HEK293 (cell line): Measurements from ENCODE around the gene GALNT6.
A peak's percentile ranks its signal among the peaks of the same experiment; 100 is the strongest.

Experiments used
- HOXA7 ChIP-seq: sonication (generic); formaldehyde crosslinking; IDR thresholded peaks from 2 replicates; pipeline ENCODE4 v1.8.1; 2022; ENCODE audit warnings: missing genetic modification reagents, borderline replicate concordance
- TCF7L2 ChIP-seq: IDR thresholded peaks from 2 replicates; pipeline ENCODE4 v1.6.1; 2011; ENCODE audit warnings: low read depth, mild to moderate bottlenecking, inconsistent platforms, low read length, moderate library complexity, borderline replicate concordance
- TSHZ1 ChIP-seq: fragments of 450-650 bp; formaldehyde crosslinking; IDR thresholded peaks from 2 replicates; pipeline ENCODE4 v1.5.1; 2016; ENCODE audit warnings: missing biosample characterization, missing genetic modification characterization, borderline replicate concordance
- WT1 ChIP-seq: fragments of 450-650 bp; formaldehyde crosslinking; IDR thresholded peaks from 2 replicates; pipeline ENCODE4 v1.5.1; 2016; ENCODE audit warnings: missing biosample characterization, missing genetic modification characterization
- ZBTB10 ChIP-seq: fragments of 450-650 bp; formaldehyde crosslinking; IDR thresholded peaks from 2 replicates; pipeline ENCODE4 v1.5.1; 2016; ENCODE audit warnings: missing biosample characterization, missing genetic modification characterization
- ZBTB49 ChIP-seq: fragments of 450-650 bp; formaldehyde crosslinking; IDR thresholded peaks from 2 replicates; pipeline ENCODE4 v1.5.1; 2016; ENCODE audit warnings: missing biosample characterization, missing genetic modification characterization, low read depth
- ZFHX2 ChIP-seq: fragments of 450-650 bp; formaldehyde crosslinking; conservative IDR thresholded peaks from 2 replicates; pipeline ENCODE4 v1.5.1; 2016; ENCODE audit warnings: missing biosample characterization, missing genetic modification characterization
- ZNF121 ChIP-seq: fragments of 450-650 bp; formaldehyde crosslinking; IDR thresholded peaks from 2 replicates; pipeline ENCODE4 v1.5.1; 2016; ENCODE audit warnings: missing biosample characterization, missing genetic modification characterization
- ZNF211 ChIP-seq: fragments of 450-650 bp; formaldehyde crosslinking; IDR thresholded peaks from 2 replicates; pipeline ENCODE4 v1.5.1; 2016; ENCODE audit warnings: low read depth, missing biosample characterization, missing genetic modification characterization
- ZNF223 ChIP-seq: fragments of 450-650 bp; formaldehyde crosslinking; IDR thresholded peaks from 2 replicates; pipeline ENCODE4 v1.5.1; 2016; ENCODE audit warnings: missing biosample characterization, missing genetic modification characterization
- ZNF391 ChIP-seq: fragments of 450-650 bp; formaldehyde crosslinking; IDR thresholded peaks from 2 replicates; pipeline ENCODE4 v1.5.1; 2016; ENCODE audit warnings: low read depth, missing biosample characterization, missing genetic modification characterization, borderline replicate concordance
- ZNF433 ChIP-seq: fragments of 450-650 bp; formaldehyde crosslinking; IDR thresholded peaks from 2 replicates; pipeline ENCODE4 v1.5.1; 2016; ENCODE audit warnings: missing biosample characterization, missing genetic modification characterization, low read depth
- ZNF501 ChIP-seq: fragments of 450-650 bp; formaldehyde crosslinking; IDR thresholded peaks from 2 replicates; pipeline ENCODE4 v1.5.1; 2016; ENCODE audit warnings: missing biosample characterization, missing genetic modification characterization
- ZNF514 ChIP-seq: fragments of 450-650 bp; formaldehyde crosslinking; IDR thresholded peaks from 2 replicates; pipeline ENCODE4 v1.5.1; 2016; ENCODE audit warnings: missing biosample characterization, missing genetic modification characterization
- ZNF621 ChIP-seq: fragments of 450-650 bp; formaldehyde crosslinking; IDR thresholded peaks from 2 replicates; pipeline ENCODE4 v1.5.1; 2017; ENCODE audit warnings: missing biosample characterization, missing genetic modification characterization
- ZNF776 ChIP-seq: fragments of 450-650 bp; formaldehyde crosslinking; IDR thresholded peaks from 2 replicates; pipeline ENCODE4 v1.5.0; 2017; ENCODE audit warnings: missing biosample characterization, missing genetic modification characterization, borderline replicate concordance
- ZNF837 ChIP-seq: fragments of 450-650 bp; formaldehyde crosslinking; IDR thresholded peaks from 2 replicates; pipeline ENCODE4 v1.5.1; 2016; ENCODE audit warnings: missing biosample characterization, missing genetic modification characterization
- ZXDB ChIP-seq: fragments of 450-650 bp; formaldehyde crosslinking; IDR thresholded peaks from 2 replicates; pipeline ENCODE4 v1.5.1; 2016; ENCODE audit warnings: missing biosample characterization, missing genetic modification characterization
- TF ChIP-seq, protein P1 (sequence below): fragments of 450-650 bp; formaldehyde crosslinking; IDR thresholded peaks from 2 replicates; pipeline ENCODE4 v1.5.1; 2016; ENCODE audit warnings: missing biosample characterization, missing genetic modification characterization
- TF ChIP-seq, protein P2 (sequence below): fragments of 450-650 bp; formaldehyde crosslinking; IDR thresholded peaks from 2 replicates; pipeline ENCODE4 v1.5.1; 2016; ENCODE audit warnings: missing biosample characterization, missing genetic modification characterization
- TF ChIP-seq, protein P3 (sequence below): fragments of 450-650 bp; formaldehyde crosslinking; IDR thresholded peaks from 2 replicates; pipeline ENCODE4 v1.5.1; 2017; ENCODE audit warnings: missing biosample characterization, mild to moderate bottlenecking, missing genetic modification characterization, moderate library complexity
- TF ChIP-seq, protein P4 (sequence below): fragments of 450-650 bp; formaldehyde crosslinking; IDR thresholded peaks from 2 replicates; pipeline ENCODE4 v1.5.1; 2016; ENCODE audit warnings: missing biosample characterization, missing genetic modification characterization

Gene GALNT6

GRCh38 chr12:51389302-51389999 lies 1.8 kb downstream of the GALNT6 start (continued):
- TF ChIP-seq, protein P1, sequence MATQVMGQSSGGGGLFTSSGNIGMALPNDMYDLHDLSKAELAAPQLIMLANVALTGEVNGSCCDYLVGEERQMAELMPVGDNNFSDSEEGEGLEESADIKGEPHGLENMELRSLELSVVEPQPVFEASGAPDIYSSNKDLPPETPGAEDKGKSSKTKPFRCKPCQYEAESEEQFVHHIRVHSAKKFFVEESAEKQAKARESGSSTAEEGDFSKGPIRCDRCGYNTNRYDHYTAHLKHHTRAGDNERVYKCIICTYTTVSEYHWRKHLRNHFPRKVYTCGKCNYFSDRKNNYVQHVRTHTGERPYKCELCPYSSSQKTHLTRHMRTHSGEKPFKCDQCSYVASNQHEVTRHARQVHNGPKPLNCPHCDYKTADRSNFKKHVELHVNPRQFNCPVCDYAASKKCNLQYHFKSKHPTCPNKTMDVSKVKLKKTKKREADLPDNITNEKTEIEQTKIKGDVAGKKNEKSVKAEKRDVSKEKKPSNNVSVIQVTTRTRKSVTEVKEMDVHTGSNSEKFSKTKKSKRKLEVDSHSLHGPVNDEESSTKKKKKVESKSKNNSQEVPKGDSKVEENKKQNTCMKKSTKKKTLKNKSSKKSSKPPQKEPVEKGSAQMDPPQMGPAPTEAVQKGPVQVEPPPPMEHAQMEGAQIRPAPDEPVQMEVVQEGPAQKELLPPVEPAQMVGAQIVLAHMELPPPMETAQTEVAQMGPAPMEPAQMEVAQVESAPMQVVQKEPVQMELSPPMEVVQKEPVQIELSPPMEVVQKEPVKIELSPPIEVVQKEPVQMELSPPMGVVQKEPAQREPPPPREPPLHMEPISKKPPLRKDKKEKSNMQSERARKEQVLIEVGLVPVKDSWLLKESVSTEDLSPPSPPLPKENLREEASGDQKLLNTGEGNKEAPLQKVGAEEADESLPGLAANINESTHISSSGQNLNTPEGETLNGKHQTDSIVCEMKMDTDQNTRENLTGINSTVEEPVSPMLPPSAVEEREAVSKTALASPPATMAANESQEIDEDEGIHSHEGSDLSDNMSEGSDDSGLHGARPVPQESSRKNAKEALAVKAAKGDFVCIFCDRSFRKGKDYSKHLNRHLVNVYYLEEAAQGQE (tag by site-specific recombination), result no peak
- TF ChIP-seq ZNF121 (tag by site-specific recombination) (no peak), ZNF223 (tag by site-specific recombination) (no peak), ZNF211 (tag by site-specific recombination) (no peak), ZNF391 (no peak), ZFHX2 (tag by site-specific recombination) (peak; percentile 96), HOXA7 (CRISPR knock-in tag) (no peak), ZNF433 (tag by site-specific recombination) (no peak), ZNF501 (tag by site-specific recombination) (no peak; the same call in 1 of the 2 replicates), ZNF514 (no peak), ZNF837 (tag by site-specific recombination) (no peak), WT1 (tag by site-specific recombination) (peak; percentile 91), TCF7L2 (no peak), ZNF776 (no peak), TSHZ1 (tag by site-specific recombination) (peak; percentile 74; the same call in 1 of the 2 replicates), ZXDB (tag by site-specific recombination) (peak; percentile 76; the same call in 1 of the 2 replicates), ZBTB10 (tag by site-specific recombination) (no peak), ZNF621 (tag by site-specific recombination) (no peak), ZBTB49 (tag by site-specific recombination) (no peak)
- TF ChIP-seq, protein P2, sequence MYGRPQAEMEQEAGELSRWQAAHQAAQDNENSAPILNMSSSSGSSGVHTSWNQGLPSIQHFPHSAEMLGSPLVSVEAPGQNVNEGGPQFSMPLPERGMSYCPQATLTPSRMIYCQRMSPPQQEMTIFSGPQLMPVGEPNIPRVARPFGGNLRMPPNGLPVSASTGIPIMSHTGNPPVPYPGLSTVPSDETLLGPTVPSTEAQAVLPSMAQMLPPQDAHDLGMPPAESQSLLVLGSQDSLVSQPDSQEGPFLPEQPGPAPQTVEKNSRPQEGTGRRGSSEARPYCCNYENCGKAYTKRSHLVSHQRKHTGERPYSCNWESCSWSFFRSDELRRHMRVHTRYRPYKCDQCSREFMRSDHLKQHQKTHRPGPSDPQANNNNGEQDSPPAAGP (tag by site-specific recombination), result peak; percentile 93
- TF ChIP-seq, protein P3, sequence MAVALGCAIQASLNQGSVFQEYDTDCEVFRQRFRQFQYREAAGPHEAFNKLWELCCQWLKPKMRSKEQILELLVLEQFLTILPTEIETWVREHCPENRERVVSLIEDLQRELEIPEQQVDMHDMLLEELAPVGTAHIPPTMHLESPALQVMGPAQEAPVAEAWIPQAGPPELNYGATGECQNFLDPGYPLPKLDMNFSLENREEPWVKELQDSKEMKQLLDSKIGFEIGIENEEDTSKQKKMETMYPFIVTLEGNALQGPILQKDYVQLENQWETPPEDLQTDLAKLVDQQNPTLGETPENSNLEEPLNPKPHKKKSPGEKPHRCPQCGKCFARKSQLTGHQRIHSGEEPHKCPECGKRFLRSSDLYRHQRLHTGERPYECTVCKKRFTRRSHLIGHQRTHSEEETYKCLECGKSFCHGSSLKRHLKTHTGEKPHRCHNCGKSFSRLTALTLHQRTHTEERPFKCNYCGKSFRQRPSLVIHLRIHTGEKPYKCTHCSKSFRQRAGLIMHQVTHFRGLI (tag by site-specific recombination), result no peak
- TF ChIP-seq, protein P4, sequence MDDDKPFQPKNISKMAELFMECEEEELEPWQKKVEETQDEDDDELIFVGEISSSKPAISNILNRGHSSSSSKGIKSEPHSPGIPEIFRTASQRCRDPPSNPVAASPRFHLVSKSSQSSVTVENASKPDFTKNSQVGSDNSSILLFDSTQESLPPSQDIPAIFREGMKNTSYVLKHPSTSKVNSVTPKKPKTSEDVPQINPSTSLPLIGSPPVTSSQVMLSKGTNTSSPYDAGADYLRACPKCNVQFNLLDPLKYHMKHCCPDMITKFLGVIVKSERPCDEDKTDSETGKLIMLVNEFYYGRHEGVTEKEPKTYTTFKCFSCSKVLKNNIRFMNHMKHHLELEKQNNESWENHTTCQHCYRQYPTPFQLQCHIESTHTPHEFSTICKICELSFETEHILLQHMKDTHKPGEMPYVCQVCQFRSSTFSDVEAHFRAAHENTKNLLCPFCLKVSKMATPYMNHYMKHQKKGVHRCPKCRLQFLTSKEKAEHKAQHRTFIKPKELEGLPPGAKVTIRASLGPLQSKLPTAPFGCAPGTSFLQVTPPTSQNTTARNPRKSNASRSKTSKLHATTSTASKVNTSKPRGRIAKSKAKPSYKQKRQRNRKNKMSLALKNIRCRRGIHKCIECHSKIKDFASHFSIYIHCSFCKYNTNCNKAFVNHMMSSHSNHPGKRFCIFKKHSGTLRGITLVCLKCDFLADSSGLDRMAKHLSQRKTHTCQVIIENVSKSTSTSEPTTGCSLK (tag by site-specific recombination), result no peak
